NCI-H460 (cell line): Measurements from ENCODE around the gene ISCA1. TPM values are rescaled to one million over a fixed set of nuclear protein-coding genes. Genes with fewer than 3 reads are reported as not detected.
"Not testable (repeated sequence)": the region's sequence is repeated elsewhere in the genome, so short reads cannot be mapped to it uniquely, and the experiment has no call there.

ENCODE experiments used
- DNase-seq: peaks from one replicate; pipeline ENCODE4 v3.0.0-alpha.2; 2016; ENCODE audit warnings: low read depth; ENCODE audit errors: extremely low read depth
- polyA plus RNA-seq: library from polyadenylated mRNA; depleted of rRNA; stranded (reverse); fragments of >200 nt; gene quantifications from 2 replicates; pipeline ENCODE4 v1.2.3, GENCODE V29; 2014; cell fraction: nucleus; rRNA removed
- total RNA-seq: library from RNA; depleted of rRNA; stranded (reverse); fragments of >200 nt; shearing (Covaris generic); gene quantifications from 2 replicates; pipeline ENCODE4 v1.2.3, GENCODE V29; 2014; rRNA removed

The ISCA1 gene
- total RNA-seq = 79.1 and 83.8 TPM in 2 replicates
- polyA plus RNA-seq = 54.5 and 59.2 TPM in 2 replicates

DNA sequence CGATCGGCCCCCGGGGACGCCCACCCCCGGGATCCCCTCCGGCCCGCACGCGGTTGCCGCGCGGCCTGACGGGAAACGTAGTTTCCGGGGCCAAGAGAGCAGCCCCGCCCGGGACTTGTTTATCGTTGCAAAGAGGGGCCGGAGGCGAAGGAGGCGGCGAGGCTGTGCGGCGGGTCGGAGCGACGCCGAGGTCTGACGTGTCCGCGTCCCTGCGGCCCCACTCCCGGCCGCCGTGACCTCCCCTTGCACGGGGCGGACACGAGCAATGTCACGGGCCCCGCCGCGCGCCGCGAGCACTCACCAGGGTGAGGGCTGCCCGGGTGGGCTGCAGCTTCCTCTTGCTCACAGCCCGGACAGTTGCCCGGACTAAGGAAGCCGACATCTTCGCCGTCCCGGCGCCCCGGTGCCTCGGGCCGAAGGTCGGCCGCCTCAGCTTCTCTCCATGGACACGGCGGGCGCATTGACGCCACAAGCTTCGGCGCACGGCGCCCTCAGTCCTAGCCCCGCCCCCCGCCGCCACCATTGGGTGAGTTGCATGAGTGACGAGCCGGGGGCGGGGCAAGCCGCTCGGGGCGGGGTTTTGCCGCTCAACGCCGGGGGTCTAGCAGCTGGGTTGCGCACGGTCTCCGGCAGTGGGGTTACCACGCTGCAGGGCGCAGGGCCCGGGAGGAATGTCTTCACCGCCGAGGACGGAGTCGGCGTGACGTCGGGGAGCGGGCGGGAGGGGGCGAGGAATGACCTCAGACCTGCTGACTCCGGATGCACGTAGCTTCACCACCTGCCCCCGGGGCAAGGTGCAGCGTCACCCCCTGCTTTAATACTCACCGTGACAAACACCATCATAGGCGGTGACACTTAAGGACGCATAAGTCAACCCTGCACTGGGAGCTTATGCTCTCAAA, at the start of gene ISCA1:
TSS of gene ISCA1 (minus strand) at position 462 of the 902 bp plus-strand sequence. CDS start at position 382, 80 bp downstream.
- peak; percentile 92 for DNase-seq

DNA sequence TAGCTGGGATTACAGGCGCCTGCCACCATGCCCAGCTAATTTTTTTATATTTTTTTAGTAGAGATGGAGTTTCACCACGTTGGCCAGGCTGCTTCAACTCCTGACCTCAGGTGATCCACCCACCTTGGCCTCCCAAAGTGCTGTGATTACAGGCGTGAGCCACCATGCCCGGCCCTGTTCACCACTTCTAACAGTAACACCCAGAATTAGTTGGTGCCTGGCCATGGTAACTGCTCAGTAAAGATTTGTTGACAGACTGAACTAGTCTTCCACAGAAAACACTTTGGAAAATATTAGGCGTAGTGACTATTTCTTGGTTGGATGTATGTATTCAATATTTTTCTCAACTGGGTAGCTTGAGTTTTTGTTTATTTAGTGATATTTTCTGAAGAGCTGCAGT, 47.8 kb upstream of the ISCA1 start:
- DNase-seq = no peak

DNA sequence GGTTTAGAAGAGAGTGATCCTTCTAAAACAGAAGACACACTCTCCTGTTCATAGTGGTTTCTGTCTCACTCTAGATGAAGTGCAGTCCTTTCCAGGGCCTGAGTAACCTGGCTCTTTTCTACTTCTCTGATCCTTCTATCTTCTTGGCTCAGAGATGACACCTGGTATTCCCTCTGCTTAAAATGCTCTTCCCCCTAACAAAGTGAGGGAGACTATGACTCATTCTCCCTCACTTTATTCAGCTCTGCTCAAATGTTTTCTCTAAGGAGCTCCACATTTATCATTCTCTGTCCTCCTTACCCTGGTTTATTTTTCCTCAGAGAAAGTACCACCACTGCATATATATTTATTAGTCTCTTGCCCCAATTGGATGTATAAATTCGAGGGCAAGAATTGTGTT, 47.3 kb upstream of the ISCA1 start:
- no peak for DNase-seq

DNA sequence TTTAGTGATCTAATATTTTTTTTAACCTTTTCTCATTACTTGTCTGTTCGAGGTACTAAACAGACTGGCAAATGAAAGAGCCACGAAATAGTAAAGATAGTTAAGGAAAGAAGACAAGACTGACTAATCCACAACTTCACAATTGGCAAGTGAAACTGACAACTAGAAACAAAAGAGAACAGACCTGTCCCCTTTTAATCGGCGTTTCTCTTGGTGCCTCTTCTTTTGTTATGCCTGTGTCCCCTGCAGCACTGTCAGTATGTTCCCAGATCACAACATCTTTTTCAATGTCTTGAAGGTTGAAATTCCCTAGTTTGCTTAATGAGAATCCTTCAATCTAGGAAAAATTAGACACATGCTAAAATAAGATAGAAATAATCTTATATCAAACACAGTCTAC, 45.8 kb upstream of the ISCA1 start:
- no peak for DNase-seq

DNA sequence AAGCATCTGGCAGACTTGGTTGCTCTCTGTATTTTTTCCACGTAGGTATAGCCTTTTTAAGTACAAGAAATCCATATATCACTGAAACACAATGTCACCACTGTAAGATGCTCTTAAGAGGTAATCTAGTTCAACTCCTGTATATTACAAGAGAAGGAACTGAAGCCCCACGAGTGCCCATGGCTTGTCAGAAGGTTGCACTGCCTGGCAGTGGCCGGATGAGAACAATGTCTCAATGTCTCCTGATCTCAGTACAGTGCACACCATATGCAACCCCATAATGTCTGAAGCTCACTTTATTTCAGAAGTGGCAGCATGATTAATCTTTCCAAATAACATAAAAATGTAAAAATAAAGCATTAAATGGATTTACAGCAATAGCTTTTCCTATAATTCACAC, 44.2 kb upstream of the ISCA1 start:
- DNase-seq = no peak

DNA sequence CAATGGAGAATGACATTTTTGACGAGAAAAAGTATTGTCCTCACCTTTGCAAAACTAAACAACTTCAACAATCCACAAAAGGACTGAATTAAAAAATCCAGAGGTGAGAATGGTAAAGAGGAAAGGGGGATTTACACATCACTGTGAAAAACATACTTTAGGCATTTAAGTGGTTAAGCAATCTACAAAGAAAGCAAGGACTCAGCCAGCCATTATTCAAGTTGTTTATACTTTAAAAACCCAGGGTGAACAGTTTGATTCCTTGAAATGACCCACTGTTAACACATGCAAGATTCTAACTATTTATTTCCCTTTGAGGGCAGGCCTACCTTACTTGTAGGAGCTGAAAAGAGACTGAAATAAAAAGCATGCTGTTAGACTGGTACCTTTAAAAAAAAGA, 42.6 kb upstream of the ISCA1 start:
- DNase-seq = no peak

DNA sequence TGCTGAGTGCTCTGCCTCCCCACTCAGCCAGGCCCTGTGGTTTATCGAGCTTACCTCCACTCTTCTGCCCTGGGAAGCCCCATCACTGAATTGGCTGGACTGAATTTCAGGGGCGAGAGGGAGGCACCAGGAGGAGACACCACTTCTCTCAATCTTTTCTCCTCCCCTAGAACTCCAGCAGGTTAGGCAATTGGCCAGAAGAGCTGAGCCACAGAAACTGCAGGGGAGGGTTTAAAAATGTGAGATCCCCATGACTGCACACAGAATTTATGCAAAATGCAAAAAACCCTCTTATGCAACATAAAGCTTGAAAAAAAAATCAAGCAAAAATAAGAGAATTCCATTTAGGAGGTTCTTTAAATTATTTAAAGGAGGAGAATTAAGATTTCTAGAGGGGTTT, 42.0 kb upstream of the ISCA1 start:
- DNase-seq = no peak

DNA sequence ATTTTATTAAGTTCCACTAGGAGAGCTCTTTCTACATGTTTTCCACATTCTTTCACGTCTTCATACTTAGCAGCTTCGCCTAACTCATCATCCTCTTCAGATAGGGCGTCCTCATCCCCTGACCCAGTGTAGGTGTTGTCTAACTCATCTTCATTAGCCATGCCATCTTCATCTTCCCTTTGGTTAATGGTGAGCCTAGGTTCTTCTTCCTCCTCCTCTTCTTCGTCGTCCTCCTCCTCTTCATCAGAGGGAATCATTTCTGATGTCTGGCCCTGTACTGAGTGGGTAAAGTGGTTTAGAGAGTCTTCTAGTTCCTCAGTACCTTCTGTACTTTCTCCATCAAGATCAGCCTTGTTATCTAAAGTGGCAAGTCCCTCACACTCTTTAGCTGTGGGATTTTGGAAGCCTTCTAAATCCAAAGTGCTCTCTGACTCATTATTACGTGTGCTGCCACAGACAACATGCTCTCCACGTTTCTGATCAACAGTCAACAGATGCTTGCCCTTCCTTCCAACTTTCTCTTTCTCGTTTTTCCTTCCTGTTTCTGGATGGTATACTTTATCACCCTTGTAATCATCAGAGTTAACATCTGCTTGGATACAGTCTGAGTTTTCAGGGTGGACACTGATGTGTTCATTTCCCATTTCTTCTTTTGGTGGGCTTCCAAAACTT, 40.8 kb upstream of the ISCA1 start:
- DNase-seq = no peak

DNA sequence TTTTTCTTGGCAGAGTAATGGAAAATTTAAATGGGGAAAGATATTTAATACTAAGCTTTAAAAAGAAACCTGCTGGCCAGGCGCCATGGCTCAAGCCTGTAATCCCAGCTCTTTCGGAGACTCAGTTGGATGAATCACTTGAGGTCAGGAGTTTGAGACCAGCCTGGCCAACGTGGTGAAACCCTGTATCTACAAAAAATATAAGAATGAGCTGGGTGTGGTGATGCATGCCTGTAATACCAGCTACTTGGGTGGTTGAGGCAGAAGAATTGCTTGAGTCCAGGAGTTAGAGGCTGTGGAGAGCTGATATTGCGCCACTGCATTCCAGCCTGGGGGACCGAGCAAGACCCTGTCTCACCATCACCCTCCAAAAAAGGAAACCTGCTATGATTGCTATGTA, 39.0 kb upstream of the ISCA1 start:
- DNase-seq = no peak

DNA sequence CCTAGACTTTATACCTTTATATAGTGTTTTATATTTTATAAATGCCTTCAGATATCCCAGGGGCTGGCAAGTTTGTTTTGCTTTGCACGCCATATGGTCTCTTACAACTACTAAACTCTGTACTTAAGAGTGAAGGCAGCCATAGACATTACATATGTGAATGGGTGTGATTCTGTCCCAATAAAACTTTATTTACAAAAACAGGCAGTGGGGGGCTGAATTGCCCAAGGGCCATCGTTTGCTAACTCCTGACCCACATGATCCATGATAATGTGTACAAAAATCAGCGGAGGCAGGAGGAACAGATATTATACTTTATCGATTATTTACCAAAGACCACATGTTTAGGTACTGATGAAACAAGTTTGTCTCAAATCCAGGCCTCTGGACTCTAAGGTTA, 35.8 kb upstream of the ISCA1 start:
- DNase-seq = no peak

DNA sequence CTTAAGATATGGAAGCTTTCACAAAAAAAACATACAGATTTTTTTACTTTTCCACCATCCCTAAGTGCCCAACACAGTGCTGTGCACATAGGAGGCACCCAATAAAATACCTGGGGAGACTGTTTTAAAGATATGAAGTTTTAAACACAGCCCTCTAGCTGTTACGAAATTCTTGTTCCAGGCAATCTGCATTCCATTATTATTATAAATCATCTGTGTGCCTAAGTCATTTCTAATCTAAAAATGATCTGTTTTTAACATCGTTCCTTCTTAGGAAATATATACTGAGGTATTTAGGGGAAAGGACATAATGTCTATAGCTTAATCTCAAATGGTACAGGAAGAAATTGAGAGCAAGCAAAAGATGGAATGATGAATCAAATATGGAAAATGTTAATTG, 32.7 kb upstream of the ISCA1 start:
- DNase-seq = no peak

DNA sequence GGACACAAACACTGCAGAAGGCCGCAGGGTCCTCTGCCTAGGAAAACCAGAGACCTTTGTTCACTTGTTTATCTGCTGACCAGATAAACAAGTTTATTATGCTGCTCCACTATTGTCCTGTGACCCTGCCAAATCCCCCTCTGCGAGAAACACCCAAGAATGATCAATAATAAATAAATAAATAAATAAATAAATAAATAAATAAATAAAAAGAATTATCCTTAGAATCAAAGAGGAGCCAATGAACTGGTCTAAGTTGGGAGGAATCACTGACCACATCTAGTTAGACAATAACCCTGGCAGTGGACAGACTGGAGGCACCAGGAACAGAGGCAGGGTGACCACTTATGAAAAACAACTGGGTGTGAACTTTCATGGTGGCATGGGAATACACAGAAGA, 30.6 kb upstream of the ISCA1 start:
- DNase-seq = not testable (repeated sequence)

DNA sequence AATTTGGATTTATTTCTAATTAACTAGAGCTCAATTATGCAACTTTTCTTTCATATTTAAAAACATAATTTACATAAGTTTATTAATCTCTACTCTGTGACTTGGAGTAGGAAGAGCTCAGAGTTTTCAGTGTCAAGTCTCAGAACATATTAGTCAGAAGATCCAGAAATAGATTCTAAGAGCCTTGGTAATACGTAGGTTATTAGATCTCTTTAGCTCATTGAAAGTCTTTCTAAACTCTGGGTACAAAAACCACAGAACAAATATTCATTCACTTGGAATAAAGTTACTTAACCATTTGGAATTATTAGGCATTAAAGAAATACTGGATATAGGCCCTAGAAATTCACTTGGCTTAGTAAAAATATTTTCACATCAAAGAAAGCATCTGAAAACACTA, 26.3 kb upstream of the ISCA1 start:
- DNase-seq = no peak

DNA sequence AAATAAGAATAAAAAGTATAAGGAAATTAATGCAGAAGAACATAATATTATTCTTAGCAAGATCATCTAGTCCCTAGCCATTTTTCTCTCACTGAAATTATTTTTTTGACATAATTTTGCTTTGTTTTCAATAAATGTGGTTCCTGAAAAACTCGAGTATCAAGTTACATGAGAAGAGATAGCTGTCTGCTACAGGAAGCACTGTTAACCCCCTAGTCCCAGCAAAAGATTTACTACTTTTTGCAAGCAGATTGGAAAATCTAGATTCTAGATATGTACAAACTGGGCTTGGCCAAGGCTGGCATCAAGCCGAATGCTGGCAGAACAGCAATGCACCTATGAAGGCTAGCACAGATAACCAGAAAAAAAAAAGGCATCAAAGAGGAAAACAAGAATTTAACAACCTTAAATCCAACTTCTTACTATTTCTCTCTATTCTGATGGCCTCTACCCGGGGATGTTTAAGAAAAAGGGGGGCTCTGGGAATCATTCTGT, 21.9 kb upstream of the ISCA1 start:
- DNase-seq = no peak

DNA sequence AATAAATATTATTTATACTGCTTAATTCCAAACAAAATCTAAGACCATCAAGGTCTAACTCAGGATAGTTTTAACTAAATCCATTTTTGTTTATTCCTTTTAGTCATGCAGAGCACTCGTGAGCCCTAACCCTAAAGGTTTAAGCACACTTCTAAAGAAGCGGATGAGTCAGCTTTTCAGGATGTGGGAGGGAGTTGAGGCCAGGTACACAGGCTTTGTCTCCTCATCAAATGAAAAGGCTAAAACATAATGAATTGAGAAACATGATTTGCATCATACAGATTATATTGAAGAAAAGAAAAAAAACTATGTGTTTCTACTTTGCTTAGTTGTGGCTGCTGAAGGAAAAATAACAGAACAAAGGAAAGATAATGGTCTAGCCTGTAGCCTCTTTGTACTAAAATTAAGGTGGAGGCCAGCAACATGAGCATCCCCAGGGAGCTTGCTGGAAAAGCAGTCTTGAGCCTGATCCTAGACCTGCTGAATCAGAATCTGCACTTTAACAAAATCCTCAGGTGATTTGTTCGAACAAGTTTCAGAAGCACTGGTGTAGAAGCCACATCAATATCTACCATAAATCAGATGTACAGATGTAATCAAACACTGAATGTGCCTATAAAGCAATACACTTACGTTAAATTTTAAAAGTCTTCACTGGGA, 21.1 kb upstream of the ISCA1 start:
- DNase-seq = no peak

DNA sequence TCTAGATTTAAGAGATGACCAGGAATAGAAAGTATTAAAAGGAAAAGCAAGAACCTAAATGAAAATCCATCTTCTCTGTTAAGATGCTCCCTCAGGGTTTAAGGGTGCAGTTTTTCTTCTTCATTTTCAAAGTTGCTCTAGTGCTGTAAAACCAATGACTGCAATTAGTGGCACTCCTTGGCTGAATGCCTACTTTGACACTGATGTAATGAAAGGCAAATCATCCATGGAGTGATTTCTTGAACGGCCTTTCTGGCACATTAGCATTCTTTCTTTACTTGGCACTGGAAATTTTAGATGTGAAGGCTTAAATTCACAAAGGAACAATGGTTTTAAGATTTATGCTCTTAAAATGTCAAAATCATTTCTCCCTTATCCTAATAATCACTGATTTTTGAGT, 19.3 kb upstream of the ISCA1 start:
- no peak for DNase-seq

DNA sequence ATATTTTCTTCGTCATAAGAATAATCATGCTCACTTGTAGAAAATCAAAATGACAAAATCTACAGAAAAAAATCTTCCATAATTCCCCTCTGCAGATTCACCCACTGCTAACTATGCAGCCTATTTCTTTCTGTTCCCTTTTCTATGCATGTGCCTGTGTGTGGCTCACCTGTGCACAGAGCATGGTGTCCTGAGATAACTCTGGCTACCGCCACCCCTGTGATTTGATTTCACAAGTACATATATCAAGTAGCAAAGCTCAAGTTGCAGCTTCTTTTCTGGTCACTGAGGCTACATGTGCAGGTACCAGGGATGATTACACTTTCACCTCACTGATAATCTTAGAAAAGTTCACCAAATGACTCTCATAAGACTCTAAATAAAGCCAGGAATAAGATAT, 18.4 kb upstream of the ISCA1 start:
- DNase-seq = no peak

DNA sequence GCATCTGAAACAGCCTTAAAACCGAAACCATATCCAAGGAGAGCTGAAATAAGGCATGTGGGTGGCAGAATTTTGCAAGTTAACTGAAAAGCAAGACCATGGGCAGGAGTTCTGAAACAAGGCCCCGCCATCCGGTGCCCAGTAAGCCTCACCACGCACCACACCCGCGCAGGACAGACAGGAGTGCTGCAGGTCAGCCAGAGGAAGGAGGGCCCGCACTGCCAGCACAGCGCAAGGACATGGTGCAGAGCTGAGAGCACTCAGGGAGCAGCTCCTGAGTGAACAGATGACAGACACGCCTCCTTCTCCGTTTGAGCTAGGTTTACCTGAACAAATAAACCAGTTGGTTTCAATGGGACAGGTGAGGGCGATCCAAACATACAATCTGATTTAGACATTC, 16.5 kb upstream of the ISCA1 start:
- no peak for DNase-seq

DNA sequence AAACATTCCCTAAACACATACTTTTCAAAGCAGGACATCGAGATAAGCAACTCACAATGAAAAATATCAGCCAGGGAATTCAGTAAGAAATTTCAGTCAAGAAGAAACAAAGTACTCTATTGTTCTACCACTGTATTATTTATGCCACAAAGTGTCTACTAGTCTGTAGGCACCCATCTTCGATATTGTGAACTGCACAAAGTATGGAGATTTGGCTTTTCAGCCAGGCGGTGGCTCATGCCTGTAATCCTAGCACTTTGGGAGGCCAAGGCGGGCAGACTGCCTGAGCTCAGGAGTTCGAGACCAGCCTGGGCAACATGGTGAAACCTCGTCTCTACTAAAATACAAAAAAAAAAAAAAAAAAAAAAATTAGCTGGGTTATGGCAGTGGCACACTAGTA, 8.0 kb upstream of the ISCA1 start:
- not testable (repeated sequence) for DNase-seq

DNA sequence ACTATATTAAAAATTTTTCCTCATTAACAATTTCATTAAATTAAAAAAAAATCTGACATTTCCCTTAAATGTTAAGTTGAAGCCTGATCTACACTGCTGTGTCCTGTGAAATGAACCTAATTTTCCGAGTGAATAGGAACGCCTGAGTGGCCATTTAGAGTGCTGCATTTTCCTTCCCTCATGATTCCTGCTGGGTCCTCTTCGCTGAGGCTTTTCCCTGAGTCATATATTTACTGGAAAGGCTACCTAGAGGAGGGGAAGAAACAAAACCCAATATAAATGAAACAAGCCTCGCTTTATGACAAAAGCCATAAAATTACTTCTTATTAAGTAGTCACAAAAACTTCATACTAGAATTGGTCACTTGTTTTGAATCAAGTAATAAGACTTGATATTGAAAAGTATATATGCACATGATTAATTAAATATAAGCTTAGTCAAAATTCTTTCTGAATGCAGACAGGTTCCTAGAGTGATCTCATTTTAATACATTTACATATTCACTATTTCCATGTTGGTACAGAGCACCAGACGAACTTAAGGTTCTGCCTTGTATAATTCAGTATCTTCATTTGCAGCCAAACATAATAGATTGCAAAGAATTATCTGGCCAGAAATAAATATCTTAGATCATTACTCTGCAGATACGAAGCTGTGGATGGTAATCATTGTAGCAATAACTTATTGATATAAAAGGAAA, 6.3 kb upstream of the ISCA1 start:
- no peak for DNase-seq

DNA sequence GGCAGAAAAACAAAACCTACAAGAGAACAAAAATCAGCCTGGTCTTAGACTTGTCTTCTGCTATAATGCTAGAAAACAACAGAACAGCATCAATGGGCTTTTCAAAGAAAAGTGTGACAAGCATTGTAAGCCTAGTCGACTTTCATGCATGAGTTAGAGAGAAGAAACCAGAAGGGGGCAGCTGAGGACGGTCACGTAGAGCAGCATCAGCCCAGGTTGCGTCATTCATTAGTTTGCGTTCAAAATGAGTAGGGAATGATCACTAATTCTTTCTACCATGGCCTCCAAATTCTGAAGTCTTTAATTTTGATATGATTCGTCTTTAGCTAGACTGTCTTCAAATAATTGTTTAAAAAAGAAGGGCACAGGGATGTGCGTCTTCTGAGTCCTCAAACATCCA, 4.7 kb upstream of the ISCA1 start:
- peak; percentile 68 for DNase-seq
